GM10266 (cell line): ENCODE results near the gene PARD3.

ENCODE experiments used
- DNase-seq: peaks from one replicate; pipeline ENCODE4 v3.0.0; 2012; ENCODE audit errors: extremely low spot score
- CTCF ChIP-seq: IDR thresholded peaks from 2 replicates; pipeline ENCODE4 v1.5.1; 2012; ENCODE audit warnings: mild to moderate bottlenecking, low read depth; ENCODE audit not compliant: control insufficient read depth, insufficient read depth; ENCODE audit errors: missing control alignments

PARD3 gene

GRCh38 chr10:34207343-34207742, 607.8 kb downstream of the PARD3 start:
- DNase-seq = no peak
- no peak for TF ChIP-seq CTCF

GRCh38 chr10:34206935-34207268, 608.2 kb downstream of the PARD3 start:
- DNase-seq = no peak
- no peak for TF ChIP-seq CTCF

- no peak for TF ChIP-seq CTCF
- DNase-seq = no peak
These were observed 608.8 kb downstream of the PARD3 start for GRCh38 chr10:34206078-34206934.

- TF ChIP-seq CTCF = no peak
- DNase-seq = no peak
These were observed 609.6 kb downstream of the PARD3 start for GRCh38 chr10:34205452-34205851.

GRCh38 chr10:34203966-34204630, 611.0 kb downstream of the PARD3 start:
- no peak for DNase-seq
- TF ChIP-seq CTCF = no peak

GRCh38 chr10:34200355-34200901, 614.7 kb downstream of the PARD3 start:
- TF ChIP-seq CTCF = no peak
- DNase-seq = no peak

GRCh38 chr10:34198953-34199352, 616.1 kb downstream of the PARD3 start:
- no peak for TF ChIP-seq CTCF
- no peak for DNase-seq
